Esophagus muscularis mucosa (tissue), 4 donors: Measurements from ENCODE around the gene WBP11. TPM values are rescaled to one million over a fixed set of nuclear protein-coding genes. Genes with fewer than 3 reads are reported as not detected.
A peak's percentile ranks its signal among the peaks of the same experiment; 100 is the strongest.

Source experiments
- DNase-seq: peaks from one replicate; pipeline ENCODE4 v3.0.0-alpha.2; 2017; ENCODE audit errors: extremely low spot score
- H3K27ac ChIP-seq, 4 donors: fragments of 200-600 bp; sonication (generic); replicated peaks in 1 of 4; 1 replicate in 3 of 4; 2 replicates in 1 of 4; pipeline ENCODE4 v1.5.1; 2016 to 2019; ENCODE audit warnings: mild to moderate bottlenecking in 1 of 4
- H3K27me3 ChIP-seq, 4 donors: fragments of 200-600 bp; sonication (generic); one replicate each; pipeline versions ENCODE4 v1.5.1 to v1.6.0; 2016 to 2019
- H3K36me3 ChIP-seq, 4 donors: fragments of 200-600 bp; sonication (generic); one replicate each; pipeline ENCODE4 v1.5.1; 2016 to 2019
- H3K4me1 ChIP-seq, 4 donors: fragments of 200-600 bp; sonication (generic); one replicate each; pipeline ENCODE4 v1.5.1; 2016 to 2019
- H3K4me3 ChIP-seq, 4 donors: fragments of 200-600 bp; sonication (generic); 1 replicate in 2 of 4; 2 replicates in 2 of 4; pipeline ENCODE4 v1.5.1; 2016 to 2019; ENCODE audit warnings: mild to moderate bottlenecking in 4 of 4, moderate library complexity in 1 of 4
- H3K9me3 ChIP-seq, 4 donors: fragments of 200-600 bp; sonication (generic); 1 replicate in 3 of 4; 2 replicates in 1 of 4; pipeline ENCODE4 v1.5.1; 2016 to 2019
- EP300 ChIP-seq: sonication (generic); formaldehyde crosslinking; IDR thresholded peaks from one replicate; pipeline ENCODE4 v1.6.1; 2017; ENCODE audit warnings: antibody characterized with exemption
- POLR2A ChIP-seq: fragments of 450-650 bp; IDR thresholded peaks from one replicate; pipeline ENCODE4 v1.6.1; 2017; ENCODE audit warnings: antibody characterized with exemption, moderate library complexity, mild to moderate bottlenecking, low read depth
- POLR2AphosphoS5 ChIP-seq, 2 donors: sonication (generic); formaldehyde crosslinking; IDR thresholded peaks; one replicate each; pipeline ENCODE4 v1.6.1; 2017; ENCODE audit warnings: antibody characterized with exemption in 2 of 2
- WGBS: methylation state at CpG from one replicate; pipeline ENCODE4 v1.1.5; 2018; 5-methylcytosine and 5-hydroxymethylcytosine counted together
- intact Hi-C: fragments of 100-400 bp; cut with DNase I; formaldehyde crosslinking; loops from one replicate; pipeline ENCODE4 v1.15.1; 2023
- total RNA-seq, 4 donors: library from RNA; depleted of rRNA; stranded (reverse); fragments of >200 nt; gene quantifications; one replicate each; pipeline versions ENCODE4 v1.1.0 to v1.2.1, GENCODE V29; 2016
- TF ChIP-seq, protein P1 (sequence below), 3 experiments: fragments of 200-600 bp in 2 of 3; fragments of 450-650 bp in 1 of 3; sonication (generic) in 2 of 3; IDR thresholded peaks; one replicate each; pipeline ENCODE4 v1.5.1; 2017 to 2019; ENCODE audit warnings: antibody characterized with exemption in 3 of 3, mild to moderate bottlenecking in 2 of 3, moderate library complexity in 1 of 3

The WBP11 gene
- total RNA-seq, 4 donors from 2014 or later = 18.2 to 25.7 (median 19.1) TPM

GRCh38 chr12:14846876-14847580, 43.8 kb upstream of the WBP11 start:
- WGBS = 59% methylated on average over 4 of the region's 4 CpGs
- H3K4me1 ChIP-seq = peaks cover 26 to 55% (median 42%) of the 10 kb centered on the region in 4 donors
- H3K4me3 ChIP-seq = no peak overlapping the region
- intact Hi-C loops = loop anchor here (5.0 to 10.0 kb wide), 3 partner anchors 40 to 375 kb away; partner anchors contain the start of genes MGP and RERG
- H3K9me3 ChIP-seq = no peaks in the 10 kb centered on the region
- TF ChIP-seq EP300 (no peak), POLR2A (no peak), POLR2AphosphoS5 (IDR thresholded peaks at IDR 0.05) (no peak)
- TF ChIP-seq, protein P1, sequence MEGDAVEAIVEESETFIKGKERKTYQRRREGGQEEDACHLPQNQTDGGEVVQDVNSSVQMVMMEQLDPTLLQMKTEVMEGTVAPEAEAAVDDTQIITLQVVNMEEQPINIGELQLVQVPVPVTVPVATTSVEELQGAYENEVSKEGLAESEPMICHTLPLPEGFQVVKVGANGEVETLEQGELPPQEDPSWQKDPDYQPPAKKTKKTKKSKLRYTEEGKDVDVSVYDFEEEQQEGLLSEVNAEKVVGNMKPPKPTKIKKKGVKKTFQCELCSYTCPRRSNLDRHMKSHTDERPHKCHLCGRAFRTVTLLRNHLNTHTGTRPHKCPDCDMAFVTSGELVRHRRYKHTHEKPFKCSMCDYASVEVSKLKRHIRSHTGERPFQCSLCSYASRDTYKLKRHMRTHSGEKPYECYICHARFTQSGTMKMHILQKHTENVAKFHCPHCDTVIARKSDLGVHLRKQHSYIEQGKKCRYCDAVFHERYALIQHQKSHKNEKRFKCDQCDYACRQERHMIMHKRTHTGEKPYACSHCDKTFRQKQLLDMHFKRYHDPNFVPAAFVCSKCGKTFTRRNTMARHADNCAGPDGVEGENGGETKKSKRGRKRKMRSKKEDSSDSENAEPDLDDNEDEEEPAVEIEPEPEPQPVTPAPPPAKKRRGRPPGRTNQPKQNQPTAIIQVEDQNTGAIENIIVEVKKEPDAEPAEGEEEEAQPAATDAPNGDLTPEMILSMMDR (IDR thresholded peaks at IDR 0.05) = no peak
- no peaks in the 10 kb centered on the region for H3K27me3 ChIP-seq
- no peak for DNase-seq
- H3K27ac ChIP-seq = peak overlapping the region in 3 of 4 donors; percentile 11 to 60 (median 44)
- no peaks in the 10 kb centered on the region for H3K36me3 ChIP-seq

- Histone ChIP-seq H3K27me3 (no peaks in the 10 kb centered on the region), H3K27ac (peak overlapping the region; percentile 8 to 60 (median 42)), H3K4me1 (peaks cover 35 to 65% (median 48%) of the 10 kb centered on the region in 4 donors), H3K4me3 (no peak overlapping the region), H3K36me3 (no peaks in the 10 kb centered on the region), H3K9me3 (no peaks in the 10 kb centered on the region)
- WGBS = 42% methylated on average over 3 of the region's 3 CpGs
- no peak for DNase-seq
- intact Hi-C loops = loop anchor here (5.0 to 10.0 kb wide), 3 partner anchors 41 to 376 kb away; partner anchors contain the start of genes MGP and RERG
- TF ChIP-seq, protein P1 (IDR thresholded peaks at IDR 0.05) = no peak
- no peak for TF ChIP-seq POLR2A
- TF ChIP-seq EP300 = no peak
- no peak for TF ChIP-seq POLR2AphosphoS5 (IDR thresholded peaks at IDR 0.05)
Measured at GRCh38 chr12:14846042-14846587, 42.8 kb upstream of the WBP11 start.

DNA sequence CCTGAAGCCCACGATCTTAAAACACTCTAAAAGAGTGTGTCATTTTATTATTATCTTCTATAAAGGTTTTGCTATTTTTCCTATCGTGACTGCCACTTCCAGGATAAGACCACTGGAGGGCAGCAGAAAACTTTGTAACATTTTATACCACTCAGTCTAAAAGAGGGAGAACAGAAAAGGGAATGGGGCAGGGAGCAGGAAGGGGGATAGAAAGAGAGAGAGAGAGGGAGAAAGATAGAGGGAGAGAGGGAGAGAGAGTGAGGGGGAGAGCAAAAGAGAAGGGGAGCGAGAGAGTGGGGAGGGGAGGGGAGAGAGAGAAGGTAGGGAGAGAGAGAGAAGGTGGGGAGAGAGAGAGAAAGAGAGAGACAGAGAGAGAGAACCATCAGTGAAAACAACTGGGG, 42.1 kb upstream of the WBP11 start:
- Histone ChIP-seq H3K27ac (peak overlapping the region; percentile 8 to 60 (median 42)), H3K4me1 (peaks cover 42 to 72% (median 55%) of the 10 kb centered on the region in 4 donors), H3K36me3 (no peaks in the 10 kb centered on the region), H3K27me3 (no peaks in the 10 kb centered on the region), H3K9me3 (no peaks in the 10 kb centered on the region), H3K4me3 (no peak overlapping the region)
- no peak for DNase-seq
- TF ChIP-seq EP300 (no peak), POLR2AphosphoS5 (IDR thresholded peaks at IDR 0.05) (no peak), POLR2A (no peak)
- TF ChIP-seq, protein P1 (IDR thresholded peaks at IDR 0.05) = peak; percentile 76 to 86 (median 83)
- WGBS = 7% methylated on average over 3 of the region's 3 CpGs
- intact Hi-C loops = loop anchor here (1.0 to 10.0 kb wide), 4 partner anchors 42 to 377 kb away; partner anchors contain the start of genes MGP and RERG

- Histone ChIP-seq H3K9me3 (no peaks in the 10 kb centered on the region), H3K27ac (no peak overlapping the region), H3K36me3 (no peaks in the 10 kb centered on the region), H3K27me3 (no peaks in the 10 kb centered on the region), H3K4me1 (peaks cover 42 to 73% (median 53%) of the 10 kb centered on the region in 4 donors), H3K4me3 (no peak overlapping the region)
- DNase-seq = no peak
- intact Hi-C loops = loop anchor here (5.0 to 10.0 kb wide), 3 partner anchors 88 to 310 kb away; no protein-coding TSS in a partner anchor
- no peak for TF ChIP-seq POLR2A
- TF ChIP-seq, protein P1 (IDR thresholded peaks at IDR 0.05) = no peak
- TF ChIP-seq EP300 = no peak
- no peak for TF ChIP-seq POLR2AphosphoS5 (IDR thresholded peaks at IDR 0.05)
Measured at GRCh38 chr12:14844401-14844800, 41.1 kb upstream of the WBP11 start.
